ENCODE results near the gene POU2F1. TPM values are rescaled to one million over a fixed set of nuclear protein-coding genes. Genes with fewer than 3 reads are reported as not detected.
"Not testable (repeated sequence)": the region's sequence is repeated elsewhere in the genome, so short reads cannot be mapped to it uniquely, and the experiment has no call there.

POU2F1 gene
- total RNA-seq, 1 donor from 2014 or later = 15.3 TPM

DNA sequence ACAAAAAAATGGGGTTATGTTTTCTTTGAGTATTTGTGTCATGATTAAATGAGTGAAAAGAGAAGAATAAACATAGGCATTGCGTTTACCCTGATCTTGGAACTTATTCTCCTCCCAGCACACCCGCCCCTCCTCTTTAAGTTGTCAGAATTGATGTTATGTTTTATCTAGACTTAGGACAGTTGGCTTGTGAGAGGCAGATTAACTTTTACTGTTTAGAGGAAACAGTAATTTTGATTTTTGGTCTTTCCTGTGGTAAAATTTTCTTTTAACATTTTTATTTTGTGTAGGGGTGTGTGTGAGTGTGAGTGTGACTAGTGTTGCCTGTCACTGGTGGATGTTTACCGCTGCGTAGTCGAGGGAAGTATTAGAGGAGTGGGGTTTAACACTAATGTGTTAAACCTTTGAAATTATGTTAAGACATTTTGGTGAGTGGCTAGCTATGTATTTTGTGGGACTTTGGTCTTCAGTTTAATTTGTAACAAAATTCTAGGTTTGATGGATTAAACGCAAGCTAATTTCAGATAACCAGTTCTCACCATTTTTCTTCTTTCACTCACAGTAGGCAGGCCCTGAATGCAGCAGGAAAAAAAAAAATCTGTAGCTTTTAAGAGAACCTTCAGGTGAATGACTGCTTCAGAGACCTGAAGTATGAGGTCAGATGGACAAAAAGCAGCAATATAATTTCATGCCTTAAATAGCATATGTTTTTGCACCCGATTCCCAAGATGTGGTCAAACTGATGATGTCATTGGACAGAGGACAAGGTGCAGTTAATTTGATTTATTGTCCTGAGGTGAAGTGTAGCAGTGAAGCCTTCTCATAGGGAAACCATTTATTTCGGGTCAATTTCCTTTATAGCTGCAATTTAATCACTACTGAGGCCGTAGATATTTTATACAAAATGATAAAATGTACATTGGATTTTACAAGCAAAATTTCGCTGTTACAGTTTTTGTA lies 2.7 kb downstream of the POU2F1 start:
- Mint-ChIP-seq H3K27ac (ENCODE audit: unreplicated experiment) (peak overlapping the region; percentile 95), H3K9me3 (ENCODE audit: unreplicated experiment) (no peaks in the 10 kb centered on the region), H3K36me3 (ENCODE audit: unreplicated experiment) (no peaks in the 10 kb centered on the region), H3K4me3 (ENCODE audit: unreplicated experiment) (peak overlapping the region; percentile 92), H3K4me1 (ENCODE audit: unreplicated experiment) (peaks cover 34% of the 10 kb centered on the region), H3K27me3 (ENCODE audit: unreplicated experiment) (no peaks in the 10 kb centered on the region)
- no peak for DNase-seq (ENCODE audit: extremely low spot score, unreplicated experiment)
- TF ChIP-seq, protein P1, sequence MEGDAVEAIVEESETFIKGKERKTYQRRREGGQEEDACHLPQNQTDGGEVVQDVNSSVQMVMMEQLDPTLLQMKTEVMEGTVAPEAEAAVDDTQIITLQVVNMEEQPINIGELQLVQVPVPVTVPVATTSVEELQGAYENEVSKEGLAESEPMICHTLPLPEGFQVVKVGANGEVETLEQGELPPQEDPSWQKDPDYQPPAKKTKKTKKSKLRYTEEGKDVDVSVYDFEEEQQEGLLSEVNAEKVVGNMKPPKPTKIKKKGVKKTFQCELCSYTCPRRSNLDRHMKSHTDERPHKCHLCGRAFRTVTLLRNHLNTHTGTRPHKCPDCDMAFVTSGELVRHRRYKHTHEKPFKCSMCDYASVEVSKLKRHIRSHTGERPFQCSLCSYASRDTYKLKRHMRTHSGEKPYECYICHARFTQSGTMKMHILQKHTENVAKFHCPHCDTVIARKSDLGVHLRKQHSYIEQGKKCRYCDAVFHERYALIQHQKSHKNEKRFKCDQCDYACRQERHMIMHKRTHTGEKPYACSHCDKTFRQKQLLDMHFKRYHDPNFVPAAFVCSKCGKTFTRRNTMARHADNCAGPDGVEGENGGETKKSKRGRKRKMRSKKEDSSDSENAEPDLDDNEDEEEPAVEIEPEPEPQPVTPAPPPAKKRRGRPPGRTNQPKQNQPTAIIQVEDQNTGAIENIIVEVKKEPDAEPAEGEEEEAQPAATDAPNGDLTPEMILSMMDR (IDR thresholded peaks at IDR 0.05) = no peak

DNA sequence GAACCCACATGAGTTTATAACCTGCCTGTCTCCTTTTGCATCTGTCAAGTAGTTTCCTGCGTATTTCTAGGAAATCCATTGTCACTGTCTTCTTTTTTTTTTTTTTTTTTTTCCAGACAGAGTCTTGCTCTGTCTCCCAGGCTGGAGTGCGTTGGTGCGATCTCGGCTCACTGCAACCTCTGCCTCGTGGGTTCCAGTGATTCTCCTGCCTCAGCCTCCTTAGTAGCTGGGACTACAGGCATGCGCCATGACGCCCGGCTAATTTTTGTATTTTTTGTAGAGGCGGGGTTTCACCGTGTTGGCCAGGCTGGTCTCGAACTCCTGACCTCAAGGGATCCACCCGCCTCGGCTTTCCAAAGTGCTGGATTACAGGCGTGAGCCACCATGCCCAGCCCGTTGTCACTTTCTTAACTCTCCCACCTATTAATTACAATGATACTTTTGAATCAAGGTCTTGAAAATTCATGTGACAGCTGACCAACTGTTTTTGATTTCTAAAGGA lies 4.1 kb downstream of the POU2F1 start:
- H3K27me3 Mint-ChIP-seq (ENCODE audit: unreplicated experiment); H3K36me3 Mint-ChIP-seq (ENCODE audit: unreplicated experiment); H3K9me3 Mint-ChIP-seq (ENCODE audit: unreplicated experiment); DNase-seq (ENCODE audit: extremely low spot score, unreplicated experiment); H3K27ac Mint-ChIP-seq (ENCODE audit: unreplicated experiment); H3K4me3 Mint-ChIP-seq (ENCODE audit: unreplicated experiment): not testable (repeated sequence)
- H3K4me1 Mint-ChIP-seq (ENCODE audit: unreplicated experiment) = peaks cover 23% of the 10 kb centered on the region

DNA sequence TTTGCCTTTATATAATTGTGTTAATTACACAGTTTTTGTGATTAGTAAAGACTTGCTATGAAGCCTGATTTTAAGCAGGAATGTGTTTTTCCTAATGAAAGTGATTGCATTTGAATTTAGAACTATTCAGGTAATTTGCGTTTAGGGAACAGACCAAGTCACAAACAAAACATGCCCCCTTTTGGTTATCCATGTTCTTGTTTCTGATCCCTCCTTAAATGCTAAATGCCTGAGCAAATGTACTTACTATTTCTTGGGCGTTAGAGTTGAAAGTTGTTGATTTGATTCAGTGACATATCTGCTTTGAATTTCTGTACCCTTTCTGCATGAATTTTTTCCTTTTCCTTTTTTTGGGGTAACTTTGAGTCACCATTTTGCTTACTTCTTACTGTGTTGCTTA lies 5.2 kb downstream of the POU2F1 start:
- Mint-ChIP-seq H3K4me1 (ENCODE audit: unreplicated experiment) (peaks cover 23% of the 10 kb centered on the region), H3K27me3 (ENCODE audit: unreplicated experiment) (no peaks in the 10 kb centered on the region), H3K9me3 (ENCODE audit: unreplicated experiment) (no peaks in the 10 kb centered on the region), H3K36me3 (ENCODE audit: unreplicated experiment) (no peaks in the 10 kb centered on the region), H3K4me3 (ENCODE audit: unreplicated experiment) (no peak overlapping the region), H3K27ac (ENCODE audit: unreplicated experiment) (no peak overlapping the region)
- no peak for DNase-seq (ENCODE audit: extremely low spot score, unreplicated experiment)
- TF ChIP-seq, protein P1 (IDR thresholded peaks at IDR 0.05) = no peak

DNA sequence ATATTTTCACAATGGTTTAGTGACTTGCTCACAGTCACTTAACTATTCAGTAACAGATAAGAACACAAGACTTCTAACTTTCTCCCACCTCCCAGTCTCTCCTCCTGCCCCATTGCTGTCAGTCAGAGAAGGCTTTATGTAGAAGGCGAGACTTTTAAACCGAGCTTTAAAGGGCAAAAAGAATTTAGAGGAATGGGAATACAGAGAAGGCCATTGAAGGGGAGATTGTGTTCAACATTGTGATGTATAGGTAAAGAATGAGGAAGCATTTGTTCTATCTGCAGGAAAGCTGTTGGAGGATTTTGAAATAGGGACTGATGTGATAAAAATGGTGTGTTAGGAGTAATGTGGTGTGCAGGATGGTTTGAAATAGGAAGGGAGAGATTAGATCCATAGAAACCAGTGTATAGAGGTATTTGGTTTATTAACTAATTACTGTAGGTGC lies 7.3 kb downstream of the POU2F1 start:
- peaks cover 16% of the 10 kb centered on the region for H3K4me1 Mint-ChIP-seq (ENCODE audit: unreplicated experiment)
- no peaks in the 10 kb centered on the region for H3K27me3 Mint-ChIP-seq (ENCODE audit: unreplicated experiment)
- H3K36me3 Mint-ChIP-seq (ENCODE audit: unreplicated experiment) = no peaks in the 10 kb centered on the region
- H3K27ac Mint-ChIP-seq (ENCODE audit: unreplicated experiment) = no peak overlapping the region
- TF ChIP-seq, protein P1 (IDR thresholded peaks at IDR 0.05) = no peak
- H3K4me3 Mint-ChIP-seq (ENCODE audit: unreplicated experiment) = no peak overlapping the region
- DNase-seq (ENCODE audit: extremely low spot score, unreplicated experiment) = no peak
- no peaks in the 10 kb centered on the region for H3K9me3 Mint-ChIP-seq (ENCODE audit: unreplicated experiment)

DNA sequence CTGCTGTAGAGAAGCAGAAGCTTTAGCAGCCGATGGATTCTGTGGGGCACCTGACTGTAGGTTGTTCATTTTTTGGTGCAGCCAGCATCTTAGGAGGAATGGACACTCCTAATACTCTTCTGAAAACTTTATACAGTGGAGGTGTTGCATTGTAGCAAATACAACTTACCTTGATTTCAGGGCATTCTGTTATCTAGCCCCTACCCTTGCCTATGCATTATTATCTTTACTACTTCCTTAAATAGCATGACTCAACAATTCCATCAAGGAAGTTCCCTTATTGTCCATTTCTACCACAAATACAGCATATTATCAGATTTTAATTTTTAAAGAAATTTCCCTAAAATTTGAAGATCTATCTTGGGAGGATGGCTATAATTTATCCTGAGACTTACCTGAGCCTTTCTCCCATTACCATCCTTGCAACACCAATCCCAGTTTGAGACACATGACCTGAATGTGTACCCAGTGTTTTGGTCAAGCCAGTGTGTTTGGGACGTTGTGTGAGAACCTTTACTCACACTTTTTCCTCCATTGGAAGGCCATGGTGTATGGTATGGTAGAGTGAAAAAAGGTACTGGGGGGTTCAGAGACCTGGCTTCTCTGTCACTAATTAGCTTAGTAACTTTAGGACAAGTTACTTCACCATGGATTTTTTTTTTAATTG lies 9.2 kb downstream of the POU2F1 start:
- no peak for DNase-seq (ENCODE audit: extremely low spot score, unreplicated experiment)
- no peak overlapping the region for H3K4me3 Mint-ChIP-seq (ENCODE audit: unreplicated experiment)
- no peaks in the 10 kb centered on the region for H3K9me3 Mint-ChIP-seq (ENCODE audit: unreplicated experiment)
- no peak overlapping the region for H3K27ac Mint-ChIP-seq (ENCODE audit: unreplicated experiment)
- peaks cover 5% of the 10 kb centered on the region for H3K4me1 Mint-ChIP-seq (ENCODE audit: unreplicated experiment)
- H3K27me3 Mint-ChIP-seq (ENCODE audit: unreplicated experiment) = no peaks in the 10 kb centered on the region
- TF ChIP-seq, protein P1 (IDR thresholded peaks at IDR 0.05) = no peak
- H3K36me3 Mint-ChIP-seq (ENCODE audit: unreplicated experiment) = no peaks in the 10 kb centered on the region

All from osteocyte (in vitro differentiated cells).